CD14-positive monocyte (primary cell): ENCODE results near the gene PKD1. TPM values are rescaled to one million over a fixed set of nuclear protein-coding genes. Genes with fewer than 3 reads are reported as not detected.
"Not testable (repeated sequence)": the region's sequence is repeated elsewhere in the genome, so short reads cannot be mapped to it uniquely, and the experiment has no call there.

Experiments used
- DNase-seq, 3 donors: peaks; one replicate each; pipeline ENCODE4 v3.0.0-alpha.2; 2011 to 2022
- H2AFZ ChIP-seq: 2 replicates; pipeline ENCODE4 v1.6.0; 2012; ENCODE audit warnings: mild to moderate bottlenecking, low read depth, low read length, inconsistent platforms; ENCODE audit not compliant: insufficient read depth, poor library complexity, severe bottlenecking
- H3K27ac ChIP-seq, 2 donors: 1 replicate in 1 of 2; 2 replicates in 1 of 2; pipeline ENCODE4 v1.5.1; 2012 to 2013; ENCODE audit warnings: low read length in 2 of 2, control low read depth in 1 of 2, inconsistent platforms in 1 of 2, low read depth in 1 of 2, mild to moderate bottlenecking in 1 of 2
- H3K27me3 ChIP-seq, 2 donors: one replicate each; pipeline versions ENCODE4 v1.6.0 to v1.6.1; 2011 to 2013; ENCODE audit warnings: low read length in 2 of 2; ENCODE audit not compliant: control insufficient read depth in 2 of 2, insufficient read depth in 2 of 2
- H3K36me3 ChIP-seq, 2 donors: replicated peaks in 1 of 2; 1 replicate in 1 of 2; 2 replicates in 1 of 2; pipeline versions ENCODE4 v1.5.1 to v1.6.1; 2012 to 2013; ENCODE audit warnings: low read length in 2 of 2, control low read depth in 1 of 2, inconsistent platforms in 1 of 2, mild to moderate bottlenecking in 1 of 2; ENCODE audit not compliant: insufficient read depth in 2 of 2, control insufficient read depth in 1 of 2
- H3K4me1 ChIP-seq, 2 donors: 1 replicate in 1 of 2; 2 replicates in 1 of 2; pipeline versions ENCODE4 v1.5.1 to v1.6.1; 2012 to 2013; ENCODE audit warnings: low read length in 2 of 2, control low read depth in 1 of 2, inconsistent platforms in 1 of 2, mild to moderate bottlenecking in 1 of 2, moderate library complexity in 1 of 2; ENCODE audit not compliant: insufficient read depth in 2 of 2, control insufficient read depth in 1 of 2
- H3K4me2 ChIP-seq: replicated peaks from 2 replicates; pipeline ENCODE3; 2012; ENCODE audit warnings: low read length, moderate library complexity, mild to moderate bottlenecking; ENCODE audit not compliant: poor library complexity, severe bottlenecking; ENCODE audit errors: extremely low read depth
- H3K4me3 ChIP-seq, 3 experiments: fragments of 200-600 bp in 1 of 3; sonication (generic) in 1 of 3; replicated peaks in 1 of 3; 1 replicate in 2 of 3; 2 replicates in 1 of 3; pipeline ENCODE4 v1.5.1; 2011 to 2013; ENCODE audit warnings: low read length in 3 of 3, mild to moderate bottlenecking in 3 of 3, control low read depth in 2 of 3, low read depth in 2 of 3, inconsistent platforms in 1 of 3, moderate library complexity in 1 of 3
- H3K79me2 ChIP-seq: 2 replicates; pipeline ENCODE4 v1.6.0; 2012; ENCODE audit warnings: mild to moderate bottlenecking, control low read depth, inconsistent platforms, low read length, moderate library complexity; ENCODE audit not compliant: insufficient read depth
- H3K9ac ChIP-seq: 2 replicates; pipeline ENCODE4 v1.6.0; 2017; ENCODE audit warnings: low read length, mild to moderate bottlenecking; ENCODE audit not compliant: insufficient read depth, poor library complexity, severe bottlenecking
- H3K9me3 ChIP-seq, 2 donors: replicated peaks in 1 of 2; 1 replicate in 1 of 2; 2 replicates in 1 of 2; pipeline versions ENCODE4 v1.5.1 to v1.6.1; 2012 to 2013; ENCODE audit warnings: low read length in 2 of 2, control low read depth in 1 of 2; ENCODE audit not compliant: control insufficient read depth in 1 of 2, insufficient read depth in 1 of 2
- H4K20me1 ChIP-seq: 2 replicates; pipeline ENCODE4 v1.6.0; 2012; ENCODE audit warnings: mild to moderate bottlenecking, low read length, control low read depth, moderate library complexity; ENCODE audit not compliant: insufficient read depth
- H3K27ac Mint-ChIP-seq, 7 donors: one replicate each; pipeline ENCODE4 v1.8.0; 2020; ENCODE audit warnings: mild to moderate bottlenecking in 7 of 7, mixed read lengths in 7 of 7, moderate library complexity in 6 of 7, inconsistent platforms in 2 of 7
- H3K27me3 Mint-ChIP-seq, 3 donors: one replicate each; pipeline ENCODE4 v1.8.0; 2021 to 2022; ENCODE audit warnings: low read depth in 3 of 3, mild to moderate bottlenecking in 3 of 3, mixed read lengths in 3 of 3, moderate library complexity in 3 of 3, inconsistent platforms in 1 of 3
- H3K36me3 Mint-ChIP-seq, 2 donors: one replicate each; pipeline ENCODE4 v1.8.0; 2020; ENCODE audit warnings: mixed read lengths in 2 of 2, inconsistent platforms in 1 of 2, mild to moderate bottlenecking in 1 of 2
- H3K4me1 Mint-ChIP-seq: one replicate; pipeline ENCODE4 v1.8.0; 2020; ENCODE audit warnings: mild to moderate bottlenecking, mixed read lengths
- H3K4me3 Mint-ChIP-seq, 2 donors: one replicate each; pipeline ENCODE4 v1.8.0; 2020; ENCODE audit warnings: mild to moderate bottlenecking in 2 of 2, mixed read lengths in 2 of 2, moderate library complexity in 1 of 2
- H3K9me3 Mint-ChIP-seq, 7 donors: one replicate each; pipeline ENCODE4 v1.8.0; 2020 to 2022; ENCODE audit warnings: mixed read lengths in 7 of 7, mild to moderate bottlenecking in 6 of 7, moderate library complexity in 6 of 7, inconsistent platforms in 2 of 7
- WGBS: methylation state at CpG from one replicate; pipeline ENCODE4 v1.1.5; 2013; ENCODE audit warnings: missing lambda C conversion rate; ENCODE audit not compliant: insufficient coverage; 5-methylcytosine and 5-hydroxymethylcytosine counted together
- intact Hi-C, 2 donors: fragments of 100-400 bp; cut with micrococcal nuclease; formaldehyde crosslinking; loops; one replicate each; pipeline versions ENCODE4 v1.15.0 to v1.15.1; 2023
- polyA plus RNA-seq, 3 donors: library from polyadenylated mRNA; depleted of rRNA in 1 of 3; unstranded in 2 of 3; stranded (reverse) in 1 of 3; fragments of 300-500 nt in 2 of 3; fragments of >200 nt in 1 of 3; fragmentation: Illumina TruSeq in 2 of 3; gene quantifications; 1 replicate in 2 of 3; 2 replicates in 1 of 3; pipeline ENCODE4 v1.2.3, GENCODE V29; 2012 to 2021

PKD1 gene
- polyA plus RNA-seq, 3 donors, result 0.22 to 53.8 (median 1.6) TPM

GRCh38 chr16:2126161-2126743 lies 9.4 kb downstream of the PKD1 start:
- H3K36me3 ChIP-seq, H3K9me3 ChIP-seq, H3K4me2 ChIP-seq, H3K36me3 Mint-ChIP-seq, DNase-seq, H3K27me3 ChIP-seq, H3K9ac ChIP-seq, H2AFZ ChIP-seq, H3K79me2 ChIP-seq, H3K27ac Mint-ChIP-seq, intact Hi-C loops, H3K9me3 Mint-ChIP-seq, H3K4me3 ChIP-seq, H3K27ac ChIP-seq: not testable (repeated sequence)
- H3K27me3 Mint-ChIP-seq, result peaks cover 4 to 17% (median 6%) of the 10 kb centered on the region in 3 donors
- Histone ChIP-seq H4K20me1 (peaks cover 38% of the 10 kb centered on the region), H3K4me1 (peaks cover 26 to 27% of the 10 kb centered on the region in 2 donors)
- peak overlapping the region in 1 of 2 donors; percentile 39 for H3K4me3 Mint-ChIP-seq
- H3K4me1 Mint-ChIP-seq, result peaks cover 30% of the 10 kb centered on the region
- WGBS, result 64% methylated on average over 15 of the region's 21 CpGs

- H3K36me3 ChIP-seq, H3K9me3 Mint-ChIP-seq, H3K27me3 ChIP-seq, DNase-seq, H3K27ac ChIP-seq, H2AFZ ChIP-seq, H3K79me2 ChIP-seq, H3K36me3 Mint-ChIP-seq, intact Hi-C loops, H3K9me3 ChIP-seq, H3K4me2 ChIP-seq: not testable (repeated sequence)
- Mint-ChIP-seq H3K4me1 (peaks cover 30% of the 10 kb centered on the region), H3K27ac (peak overlapping the region in 1 of 7 donors; percentile 77), H3K4me3 (peak overlapping the region; percentile 43 to 85), H3K27me3 (peaks cover 5 to 17% (median 6%) of the 10 kb centered on the region in 3 donors)
- peaks cover 38% of the 10 kb centered on the region for H4K20me1 ChIP-seq
- 63% methylated on average over 3 of the region's 11 CpGs for WGBS
- H3K4me3 ChIP-seq, result peak overlapping the region in 1 of 3 experiments; percentile 42
- peaks cover 26 to 27% of the 10 kb centered on the region in 2 donors for H3K4me1 ChIP-seq
- peak overlapping the region; percentile 27 for H3K9ac ChIP-seq
Measured at GRCh38 chr16:2125609-2126008, 10.1 kb downstream of the PKD1 start.

DNA sequence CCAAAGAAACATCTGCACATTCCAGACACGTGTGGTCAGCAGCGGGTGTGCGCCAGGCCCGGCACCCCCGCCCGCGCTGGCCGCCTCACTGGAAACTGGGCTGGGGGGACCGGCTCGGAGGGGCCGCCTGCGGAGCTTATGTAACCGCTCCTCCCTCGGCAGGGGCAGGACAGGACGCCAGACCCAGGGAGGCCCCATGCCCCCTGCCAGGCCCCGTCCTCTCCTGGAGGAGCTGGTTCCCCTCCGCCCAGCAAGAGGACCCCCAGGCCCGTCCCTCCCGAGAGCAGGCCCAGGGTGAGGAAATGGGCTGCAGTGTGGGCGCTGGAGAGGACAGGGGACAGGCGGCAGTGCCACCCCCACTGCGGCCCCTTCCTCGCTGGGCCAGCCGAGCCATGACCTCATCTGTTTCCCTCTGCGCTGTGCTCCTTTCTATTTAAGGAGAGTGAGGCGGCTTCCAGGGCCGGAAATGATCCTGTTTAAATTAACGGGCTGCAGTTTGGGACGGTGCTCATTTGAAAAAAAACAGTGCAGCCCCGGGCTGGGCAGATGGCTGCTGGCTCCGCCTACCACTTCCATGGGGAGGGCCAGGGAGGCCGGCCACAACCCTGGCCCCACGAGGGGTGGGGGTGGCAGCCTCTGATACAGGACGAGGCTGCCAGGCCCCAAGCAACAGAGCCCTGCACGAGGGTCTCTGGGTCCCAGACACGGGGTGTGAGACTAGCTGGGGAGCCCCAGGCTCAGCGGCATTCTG lies 10.8 kb downstream of the PKD1 start:
- not testable (repeated sequence) for DNase-seq

GRCh38 chr16:2124377-2124693 lies 11.4 kb downstream of the PKD1 start:
- H3K9me3 Mint-ChIP-seq, H3K4me2 ChIP-seq, DNase-seq, H3K27me3 ChIP-seq, H2AFZ ChIP-seq, H3K36me3 ChIP-seq, H3K27ac Mint-ChIP-seq, H3K27ac ChIP-seq, H3K4me3 ChIP-seq, H3K9me3 ChIP-seq, H3K9ac ChIP-seq, H3K36me3 Mint-ChIP-seq, H3K79me2 ChIP-seq, intact Hi-C loops: not testable (repeated sequence)
- H3K4me3 Mint-ChIP-seq, result peak overlapping the region in 1 of 2 donors; percentile 15
- WGBS, result 17% methylated on average over 9 of the region's 11 CpGs
- H3K27me3 Mint-ChIP-seq, result peaks cover 6 to 17% (median 7%) of the 10 kb centered on the region in 3 donors
- peaks cover 38% of the 10 kb centered on the region for H4K20me1 ChIP-seq
- peaks cover 26 to 27% of the 10 kb centered on the region in 2 donors for H3K4me1 ChIP-seq
- peaks cover 30% of the 10 kb centered on the region for H3K4me1 Mint-ChIP-seq

More for the DNA sequence above, 10.8 kb downstream of the PKD1 start:
- H3K4me3 Mint-ChIP-seq, result peak overlapping the region; percentile 65 to 85
- H2AFZ ChIP-seq, H3K27ac Mint-ChIP-seq, intact Hi-C loops, H3K36me3 ChIP-seq, H3K9me3 ChIP-seq, H3K79me2 ChIP-seq, H3K27ac ChIP-seq, H3K27me3 ChIP-seq, H3K9me3 Mint-ChIP-seq, H3K36me3 Mint-ChIP-seq: not testable (repeated sequence)
- Histone ChIP-seq H3K9ac (peak overlapping the region; percentile 27), H3K4me1 (peaks cover 26 to 27% of the 10 kb centered on the region in 2 donors), H3K4me2 (peak overlapping the region; percentile 39), H4K20me1 (peaks cover 38% of the 10 kb centered on the region), H3K4me3 (peak overlapping the region in 1 of 3 experiments; percentile 42)
- H3K4me1 Mint-ChIP-seq, result peaks cover 30% of the 10 kb centered on the region
- H3K27me3 Mint-ChIP-seq, result peaks cover 6 to 17% (median 7%) of the 10 kb centered on the region in 3 donors
- under 1% methylated on average over 23 of the region's 37 CpGs for WGBS
